Activated CD4-positive, alpha-beta T cell treated with anti-CD3 and anti-CD28 coated beads, Interleukin-2, amount 50 U/mL, for 24 hours (primary cell): ENCODE data around the gene NPTN.
"Not testable (repeated sequence)": the region's sequence is repeated elsewhere in the genome, so short reads cannot be mapped to it uniquely, and the experiment has no call there.

ENCODE experiments used
- DNase-seq, 2 donors: peaks; one replicate each; pipeline ENCODE4 v3.0.0-alpha.2; 2020; ENCODE audit warnings: low read depth in 1 of 2, low spot score in 1 of 2

The NPTN gene

GRCh38 chr15:73633111-73633990 lies at the start of gene NPTN:
Gene NPTN, minus strand, starts transcription at chr15:73633389. Its CDS starts 174 bp downstream, at chr15:73633215.
- peak; percentile 89 to 97 for DNase-seq

GRCh38 chr15:73682600-73683090 lies 49.5 kb upstream of the NPTN start:
- DNase-seq, result no peak

DNA sequence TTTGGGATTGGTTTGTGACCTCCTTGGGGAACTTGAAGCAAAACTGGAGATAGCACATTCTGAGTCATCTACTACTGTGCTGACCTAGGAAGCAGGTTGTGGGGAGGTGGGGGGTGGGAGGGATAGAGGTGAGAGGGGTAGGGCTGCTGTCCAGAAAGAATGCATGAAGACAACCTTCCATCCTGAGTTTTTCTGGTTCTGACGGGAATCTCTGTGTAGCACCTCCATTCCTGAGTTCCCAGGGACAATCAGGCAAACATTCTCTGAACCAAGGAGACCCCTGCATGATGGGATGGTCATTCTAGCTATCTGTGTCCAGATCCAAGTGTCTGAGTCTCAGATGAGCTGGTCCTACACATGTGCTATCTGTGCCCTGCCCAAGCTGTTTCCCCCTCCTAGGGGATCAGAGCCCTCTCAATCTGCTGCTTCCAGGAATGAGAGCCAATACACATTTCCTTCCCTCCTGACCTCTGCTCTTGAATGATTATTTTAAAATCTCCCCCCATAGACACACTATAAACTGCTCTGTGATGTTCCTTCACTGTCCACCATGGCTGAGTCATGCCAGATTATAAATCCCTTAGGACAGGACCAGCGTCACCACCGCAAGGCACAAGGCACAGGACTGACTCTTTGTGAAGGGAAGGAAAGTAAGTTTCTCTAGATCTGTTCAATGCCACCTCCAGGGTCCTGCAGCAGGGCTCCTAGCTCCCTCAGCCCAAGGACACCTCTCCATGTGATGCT lies 48.8 kb upstream of the NPTN start:
- no peak for DNase-seq

- DNase-seq, result no peak
These were observed 47.9 kb upstream of the NPTN start for GRCh38 chr15:73681063-73681462.

DNA sequence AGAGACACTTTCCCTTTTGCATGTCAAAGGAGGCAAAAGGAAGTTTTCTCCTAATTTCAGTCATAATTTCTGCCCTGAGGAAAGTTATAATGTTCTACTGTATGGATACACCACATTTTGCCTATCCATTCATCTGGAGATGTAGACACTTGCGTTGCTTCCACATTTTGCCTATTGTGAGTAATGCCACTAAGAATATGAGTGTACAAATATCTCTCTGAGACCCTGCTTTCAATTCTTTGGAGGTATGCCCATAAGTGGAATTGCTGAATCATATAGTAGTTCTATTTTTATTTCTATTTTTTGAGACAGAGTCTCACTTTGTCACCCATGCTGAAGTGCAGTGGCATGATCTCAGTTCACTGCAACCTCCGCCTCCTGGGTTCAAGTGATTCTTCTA lies 47.4 kb upstream of the NPTN start:
- no peak for DNase-seq

DNA sequence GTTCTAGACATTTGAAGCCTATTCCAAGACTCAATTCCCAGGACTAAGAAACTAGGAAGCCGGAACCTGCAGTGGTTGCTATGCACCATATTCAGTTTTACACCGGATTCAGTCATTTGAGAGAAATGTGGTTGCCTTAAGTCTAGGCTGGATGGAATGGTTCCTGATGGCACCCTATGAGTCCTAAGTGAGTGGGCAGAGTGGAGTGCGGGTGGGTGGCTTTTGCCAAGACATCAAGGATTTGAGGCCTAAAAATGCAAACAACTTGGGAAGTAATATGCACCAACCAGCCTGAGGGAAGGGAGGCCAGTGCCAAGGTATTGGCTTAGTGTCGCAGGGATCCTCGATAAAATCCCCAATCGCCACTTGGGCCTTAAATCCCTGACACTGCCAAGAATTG lies 46.8 kb upstream of the NPTN start:
- no peak for DNase-seq

GRCh38 chr15:73679180-73679579 lies 46.0 kb upstream of the NPTN start:
- DNase-seq, result no peak

DNA sequence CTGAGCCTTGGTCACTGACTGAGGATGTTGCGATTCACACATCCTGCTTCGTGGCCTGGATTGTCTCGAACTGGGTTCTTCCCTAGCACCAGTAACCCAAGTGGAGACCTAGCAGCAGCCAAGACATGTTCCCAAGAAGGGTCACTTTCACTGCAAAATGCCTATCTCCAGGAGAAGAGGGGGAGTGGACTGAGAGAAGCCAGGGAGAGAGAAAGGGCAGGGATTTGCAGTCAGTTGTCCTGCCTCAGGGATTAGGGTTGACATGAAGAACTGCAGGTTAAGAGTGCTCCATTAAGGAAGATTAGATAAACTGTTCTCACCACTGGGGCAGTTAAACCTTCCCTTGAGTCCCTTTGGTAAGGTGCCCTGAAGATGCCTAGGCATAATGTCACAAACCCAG lies 45.3 kb upstream of the NPTN start:
- DNase-seq, result no peak

GRCh38 chr15:73677733-73678132 lies 44.5 kb upstream of the NPTN start:
- DNase-seq, result no peak

GRCh38 chr15:73677146-73677607 lies 44.0 kb upstream of the NPTN start:
- DNase-seq, result peak in 1 of 2 donors; percentile 49

DNA sequence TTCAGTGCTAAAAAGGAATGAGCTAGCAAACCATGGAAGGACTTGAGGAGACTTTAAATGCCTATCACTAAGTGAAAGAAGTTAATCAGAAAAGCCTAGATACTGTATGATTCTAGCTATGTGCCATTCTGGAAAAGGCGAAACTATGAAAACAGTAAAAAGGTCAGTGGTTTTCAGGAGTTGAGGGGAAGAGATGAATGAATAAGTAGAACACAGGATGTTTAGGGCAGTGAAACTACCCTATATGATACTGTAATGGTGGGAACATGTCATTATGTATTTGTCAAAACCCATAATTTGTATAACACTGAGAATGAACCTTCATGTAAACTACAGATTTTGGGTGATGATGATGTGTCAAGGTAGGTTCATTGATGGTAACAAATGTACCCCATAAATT lies 41.4 kb upstream of the NPTN start:
- DNase-seq, result no peak

GRCh38 chr15:73660455-73660854 lies 27.3 kb upstream of the NPTN start:
- no peak for DNase-seq

- no peak for DNase-seq
These were observed 25.5 kb upstream of the NPTN start for GRCh38 chr15:73658645-73659044.

DNA sequence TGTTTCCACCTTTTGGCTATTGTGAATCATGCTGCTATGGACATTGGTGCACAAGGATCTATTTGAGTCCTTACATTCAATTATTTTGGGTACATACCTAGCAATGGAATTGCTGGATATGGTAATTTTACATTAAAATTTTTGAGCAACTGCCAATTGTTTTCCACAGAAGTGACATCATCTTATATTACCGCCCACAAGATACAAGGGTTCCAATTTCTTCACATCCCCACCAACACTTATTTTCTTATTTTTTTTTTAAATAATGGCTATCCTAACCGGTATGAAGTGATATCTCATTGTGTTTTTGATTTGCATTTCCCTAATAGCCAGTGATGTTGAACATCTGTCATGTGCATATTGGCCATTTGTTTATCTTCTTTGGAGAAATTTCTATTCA lies 22.5 kb upstream of the NPTN start:
- no peak for DNase-seq

- DNase-seq, result no peak
These were observed 21.5 kb upstream of the NPTN start for GRCh38 chr15:73654659-73655058.

- DNase-seq, result peak in 1 of 2 donors; percentile 17
These were observed 17.4 kb upstream of the NPTN start for GRCh38 chr15:73650416-73651126.

DNA sequence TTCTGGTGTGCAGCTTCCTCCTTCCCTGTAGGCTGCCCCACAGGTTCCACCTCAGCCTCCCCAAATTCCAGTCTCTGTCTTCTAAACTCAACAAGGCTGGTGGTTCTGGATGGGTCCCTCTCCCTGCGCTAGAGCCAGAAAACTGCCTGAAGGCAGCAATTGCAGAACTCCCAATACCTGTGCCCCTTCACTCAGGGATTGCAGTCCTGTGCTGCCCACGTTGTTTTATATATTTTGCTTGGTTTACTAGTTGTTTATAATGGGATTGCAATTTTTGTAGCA lies 14.8 kb upstream of the NPTN start:
- DNase-seq, result no peak

GRCh38 chr15:73647259-73648013 lies 14.2 kb upstream of the NPTN start:
- no peak for DNase-seq

DNA sequence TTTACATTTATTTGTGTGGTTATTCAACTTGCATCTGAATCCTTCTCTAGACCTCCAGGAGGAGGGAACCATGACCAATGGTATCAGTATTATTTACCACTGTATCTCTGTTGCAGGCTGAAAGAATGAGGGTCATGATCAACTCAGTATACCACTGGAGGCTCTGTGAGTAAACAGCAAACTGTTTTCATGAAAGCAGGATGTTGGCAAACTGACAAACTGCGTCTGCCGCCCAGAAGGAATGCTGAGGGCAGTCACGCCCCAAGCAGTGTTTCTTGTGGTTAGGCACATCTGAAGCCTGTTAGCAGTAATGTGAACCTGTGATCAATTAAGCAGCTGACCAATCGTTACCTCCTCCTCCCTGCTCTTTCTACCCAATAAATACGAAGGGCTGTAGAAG lies 6.3 kb upstream of the NPTN start:
- not testable (repeated sequence) for DNase-seq

DNA sequence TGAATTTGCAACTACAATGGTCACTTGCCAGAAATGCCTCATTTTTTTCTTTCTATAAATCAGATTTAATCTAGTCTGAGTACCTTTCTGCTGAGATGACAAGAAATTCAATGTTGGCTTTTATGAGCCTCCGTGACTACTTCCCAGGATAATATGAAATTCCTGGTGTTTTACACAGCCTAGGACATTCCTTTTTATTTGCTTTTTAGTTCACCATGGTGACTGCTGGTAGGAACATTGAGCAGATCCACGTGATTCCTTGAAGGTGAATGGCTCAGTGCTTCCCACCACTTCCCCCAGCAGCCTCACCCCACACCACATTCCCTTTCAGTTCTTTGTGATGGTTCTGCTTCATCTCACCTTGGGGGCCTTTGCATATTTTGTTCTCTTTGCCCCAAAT lies 4.3 kb upstream of the NPTN start:
- no peak for DNase-seq

- DNase-seq, result no peak
These were observed 854 bp upstream of the NPTN start for GRCh38 chr15:73633991-73634495.
